Lung (tissue), 12 donors: Measurements from ENCODE around the gene COL4A1. TPM values are rescaled to one million over a fixed set of nuclear protein-coding genes. Genes with fewer than 3 reads are reported as not detected.

Experiments
- ATAC-seq: fragments of 200-7000 bp; cut with Tn5 transposase; one replicate; pipeline ENCODE4 v1.9.1; 2020; ENCODE audit warnings: moderate number of reproducible peaks; ENCODE audit not compliant: insufficient read depth, low FRiP score
- DNase-seq, 3 donors: peaks; one replicate each; pipeline ENCODE4 v3.0.0-alpha.2; 2013 to 2017
- H3K27ac ChIP-seq, 2 donors: one replicate each; pipeline ENCODE4 v1.5.1; 2013; ENCODE audit warnings: mild to moderate bottlenecking in 2 of 2, moderate library complexity in 2 of 2, control low read depth in 1 of 2, inconsistent platforms in 1 of 2, low read depth in 1 of 2, low read length in 1 of 2
- H3K27me3 ChIP-seq, 3 donors: one replicate each; pipeline ENCODE4 v1.5.1; 2013; ENCODE audit warnings: low read length in 2 of 3; ENCODE audit not compliant: control insufficient read depth in 3 of 3, insufficient read depth in 3 of 3
- H3K36me3 ChIP-seq, 4 donors: one replicate each; pipeline ENCODE4 v1.5.1; 2013; ENCODE audit warnings: low read length in 4 of 4, mild to moderate bottlenecking in 1 of 4, moderate library complexity in 1 of 4; ENCODE audit not compliant: control insufficient read depth in 4 of 4, insufficient read depth in 4 of 4
- H3K4me1 ChIP-seq, 5 donors: one replicate each; pipeline ENCODE4 v1.5.1; 2013; ENCODE audit warnings: low read length in 5 of 5, mild to moderate bottlenecking in 2 of 5, moderate library complexity in 1 of 5; ENCODE audit not compliant: control insufficient read depth in 5 of 5, insufficient read depth in 5 of 5
- H3K4me3 ChIP-seq: one replicate; pipeline ENCODE4 v1.5.1; 2013; ENCODE audit warnings: mild to moderate bottlenecking, control low read depth, moderate library complexity
- H3K9ac ChIP-seq, 2 donors: one replicate each; pipeline ENCODE4 v1.5.1; 2013; ENCODE audit warnings: low read length in 2 of 2, control low read depth in 1 of 2; ENCODE audit not compliant: insufficient read depth in 1 of 2
- H3K9me3 ChIP-seq, 4 donors: one replicate each; pipeline ENCODE4 v1.5.1; 2013; ENCODE audit warnings: low read length in 3 of 4, mild to moderate bottlenecking in 1 of 4, moderate library complexity in 1 of 4; ENCODE audit not compliant: control insufficient read depth in 4 of 4, insufficient read depth in 3 of 4
- WGBS, 2 donors: extraction: QIAGEN DNeasy Blood & Tissue Kit; methylation state at CpG; one replicate each; pipeline ENCODE4 v1.1.7; 2013; 5-methylcytosine and 5-hydroxymethylcytosine counted together
- polyA plus RNA-seq, 2 donors: library from polyadenylated mRNA; stranded (reverse); fragments of 200-250 nt; gene quantifications; one replicate each; pipeline ENCODE4 v1.2.1, GENCODE V29; 2013
- total RNA-seq, 2 donors: library from RNA; depleted of rRNA in 1 of 2; stranded (reverse); fragments of >200 nt in 1 of 2; gene quantifications; one replicate each; pipeline ENCODE4 v1.2.1, GENCODE V29; 2014 to 2021
- TF ChIP-seq, protein P1 (sequence below): IDR thresholded peaks from 2 replicates; pipeline ENCODE4 v1.5.1; 2012; ENCODE audit warnings: mild to moderate bottlenecking; ENCODE audit errors: control extremely low read depth, extremely low read depth
- donor health status: control.
- donor health status: control.
- donor health status: Bipolar disorder and iron deficiency.
- donor health status: healthy.
- donor health status: DM: yes; HTN: yes; CAD: no.

COL4A1 gene
- total and polyA plus RNA-seq, 4 donors: 114 to 1,051 (median 318) TPM

DNA sequence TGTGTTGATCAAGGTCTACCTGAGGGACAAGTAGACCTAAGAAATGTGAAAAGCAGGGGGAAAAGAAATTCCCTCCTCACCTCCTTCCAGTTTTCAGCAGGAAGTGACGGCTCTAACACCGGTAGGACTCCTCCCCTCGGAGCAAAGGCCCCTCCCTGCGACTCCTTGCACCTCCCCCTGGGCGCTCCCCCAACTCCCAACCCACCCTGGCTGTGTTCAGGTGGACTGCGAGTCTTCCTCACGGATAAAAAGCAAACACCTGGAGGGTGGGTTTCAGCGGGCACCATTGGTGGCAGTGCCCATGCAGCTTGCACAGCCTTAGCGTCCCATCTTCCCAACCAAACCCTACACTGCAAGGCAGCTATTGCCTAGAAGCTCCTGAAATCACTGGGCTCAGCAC is 124.5 kb downstream of the COL4A1 start:
- WGBS, 2 donors: 85 to 92% methylated on average over 9 of the region's 9 CpGs
- H3K36me3 ChIP-seq: peaks cover 27 to 55% (median 35%) of the 10 kb centered on the region in 4 donors
- no peaks in the 10 kb centered on the region for H3K9me3 ChIP-seq

DNA sequence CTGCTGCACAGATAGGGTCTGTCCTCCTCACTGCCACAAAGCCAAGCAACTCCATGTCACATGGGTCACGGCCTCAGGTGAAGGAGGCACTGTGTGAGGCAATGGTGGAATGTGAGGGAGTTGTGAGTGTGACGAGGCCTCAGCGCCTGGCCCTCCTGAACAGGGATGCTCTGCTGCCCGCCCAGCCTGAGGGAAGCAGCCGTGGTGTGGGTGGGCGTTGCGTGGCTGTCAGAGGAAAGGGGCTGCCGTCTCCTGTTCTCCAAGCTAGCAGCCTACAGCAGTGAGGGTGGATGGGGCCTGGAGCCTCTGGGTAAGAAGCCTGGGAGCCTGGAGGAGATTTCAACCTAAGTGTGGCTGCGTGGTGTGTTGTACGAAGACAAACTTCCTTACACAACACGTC is 125.0 kb downstream of the COL4A1 start:
- DNase-seq: no peak
- TF ChIP-seq, protein P1, sequence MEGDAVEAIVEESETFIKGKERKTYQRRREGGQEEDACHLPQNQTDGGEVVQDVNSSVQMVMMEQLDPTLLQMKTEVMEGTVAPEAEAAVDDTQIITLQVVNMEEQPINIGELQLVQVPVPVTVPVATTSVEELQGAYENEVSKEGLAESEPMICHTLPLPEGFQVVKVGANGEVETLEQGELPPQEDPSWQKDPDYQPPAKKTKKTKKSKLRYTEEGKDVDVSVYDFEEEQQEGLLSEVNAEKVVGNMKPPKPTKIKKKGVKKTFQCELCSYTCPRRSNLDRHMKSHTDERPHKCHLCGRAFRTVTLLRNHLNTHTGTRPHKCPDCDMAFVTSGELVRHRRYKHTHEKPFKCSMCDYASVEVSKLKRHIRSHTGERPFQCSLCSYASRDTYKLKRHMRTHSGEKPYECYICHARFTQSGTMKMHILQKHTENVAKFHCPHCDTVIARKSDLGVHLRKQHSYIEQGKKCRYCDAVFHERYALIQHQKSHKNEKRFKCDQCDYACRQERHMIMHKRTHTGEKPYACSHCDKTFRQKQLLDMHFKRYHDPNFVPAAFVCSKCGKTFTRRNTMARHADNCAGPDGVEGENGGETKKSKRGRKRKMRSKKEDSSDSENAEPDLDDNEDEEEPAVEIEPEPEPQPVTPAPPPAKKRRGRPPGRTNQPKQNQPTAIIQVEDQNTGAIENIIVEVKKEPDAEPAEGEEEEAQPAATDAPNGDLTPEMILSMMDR: no peak
- Histone ChIP-seq H3K9ac (no peak overlapping the region), H3K4me1 (no peaks in the 10 kb centered on the region), H3K9me3 (no peaks in the 10 kb centered on the region), H3K27me3 (no peaks in the 10 kb centered on the region), H3K27ac (no peak overlapping the region), H3K4me3 (no peak overlapping the region), H3K36me3 (peaks cover 29 to 57% (median 36%) of the 10 kb centered on the region in 4 donors)
- ATAC-seq: no peak
- WGBS, 2 donors: 89 to 93% methylated on average over 11 of the region's 11 CpGs

More for the DNA sequence above, 124.5 kb downstream of the COL4A1 start:
- ATAC-seq: no peak
- Histone ChIP-seq H3K9ac (no peak overlapping the region), H3K27ac (no peak overlapping the region), H3K27me3 (no peaks in the 10 kb centered on the region), H3K4me1 (peaks cover 0 to 1% (median 0%) of the 10 kb centered on the region in 5 donors), H3K4me3 (no peak overlapping the region)
- no peak for DNase-seq
- TF ChIP-seq, protein P1: no peak

DNA sequence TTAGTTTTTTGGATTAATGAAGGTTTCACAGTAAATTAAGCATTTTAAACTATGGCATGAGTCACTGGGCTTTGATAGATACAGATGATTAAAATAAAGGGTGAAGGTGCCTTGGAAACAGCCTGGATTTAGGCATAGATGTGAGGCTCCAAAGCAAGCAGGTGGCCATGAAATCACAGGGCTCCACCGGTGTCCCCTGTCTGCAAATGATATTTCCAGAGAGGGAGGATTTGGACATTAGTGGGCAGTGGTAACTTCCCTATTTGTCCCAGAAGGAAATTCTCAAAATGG is 127.2 kb downstream of the COL4A1 start:
- no peak overlapping the region for H3K4me3 ChIP-seq
- no peaks in the 10 kb centered on the region for H3K9me3 ChIP-seq
- no peak for ATAC-seq
- H3K27ac ChIP-seq: no peak overlapping the region
- H3K36me3 ChIP-seq: peaks cover 39 to 73% (median 46%) of the 10 kb centered on the region in 4 donors
- H3K9ac ChIP-seq: no peak overlapping the region
- TF ChIP-seq, protein P1: no peak
- no peak for DNase-seq
- 82 to 90% methylated on average over 1 of the region's 1 CpG for WGBS, 2 donors
- no peaks in the 10 kb centered on the region for H3K27me3 ChIP-seq
- H3K4me1 ChIP-seq: no peaks in the 10 kb centered on the region

DNA sequence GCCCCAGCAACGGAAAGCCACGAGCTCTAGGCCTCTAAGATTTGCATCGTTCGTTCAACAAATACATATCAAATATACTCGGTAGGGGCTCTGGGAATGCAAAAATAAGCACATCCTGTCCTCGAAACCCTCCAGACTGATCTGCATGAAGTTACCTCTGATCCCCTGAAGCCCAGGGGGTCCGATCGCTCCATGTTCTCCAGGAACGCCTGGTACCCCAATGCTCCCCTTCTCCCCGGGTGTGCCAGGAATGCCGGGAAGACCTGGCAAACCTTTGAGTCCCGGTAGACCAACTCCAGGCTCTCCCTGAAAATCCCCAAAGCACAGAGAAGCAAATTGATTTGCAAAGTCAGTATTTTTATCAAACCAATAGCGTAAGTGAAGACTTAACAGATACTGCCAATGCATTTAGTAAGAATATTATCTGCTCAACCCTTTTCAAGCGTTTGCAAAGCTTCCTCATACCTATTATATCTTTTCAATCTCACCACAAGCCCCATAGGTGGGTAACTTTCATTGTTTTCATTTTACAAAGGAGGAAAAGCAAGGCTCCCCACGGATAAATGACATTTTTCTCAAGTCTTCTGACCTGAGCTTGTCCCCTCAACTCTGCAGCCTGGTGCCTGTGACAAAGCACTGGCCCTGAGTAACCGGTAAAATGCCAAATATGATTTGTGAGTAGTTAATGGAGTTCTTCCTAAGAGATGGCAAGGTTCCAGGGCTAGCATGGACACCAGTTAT is 127.7 kb downstream of the COL4A1 start:
- H3K36me3 ChIP-seq: peaks cover 40 to 74% (median 48%) of the 10 kb centered on the region in 4 donors
- H3K9ac ChIP-seq: no peak overlapping the region
- WGBS, 2 donors: 85 to 92% methylated on average over 16 of the region's 16 CpGs

More for the DNA sequence above, 127.7 kb downstream of the COL4A1 start:
- no peak for ATAC-seq
- H3K4me1 ChIP-seq: no peaks in the 10 kb centered on the region
- H3K9me3 ChIP-seq: no peaks in the 10 kb centered on the region
- H3K27me3 ChIP-seq: no peaks in the 10 kb centered on the region
- no peak for DNase-seq
- H3K4me3 ChIP-seq: no peak overlapping the region
- TF ChIP-seq, protein P1: no peak
- no peak overlapping the region for H3K27ac ChIP-seq
